ENCODE measurements around the gene FCRLB.
"Not testable (repeated sequence)": the region's sequence is repeated elsewhere in the genome, so short reads cannot be mapped to it uniquely, and the experiment has no call there.

Gene FCRLB

DNA sequence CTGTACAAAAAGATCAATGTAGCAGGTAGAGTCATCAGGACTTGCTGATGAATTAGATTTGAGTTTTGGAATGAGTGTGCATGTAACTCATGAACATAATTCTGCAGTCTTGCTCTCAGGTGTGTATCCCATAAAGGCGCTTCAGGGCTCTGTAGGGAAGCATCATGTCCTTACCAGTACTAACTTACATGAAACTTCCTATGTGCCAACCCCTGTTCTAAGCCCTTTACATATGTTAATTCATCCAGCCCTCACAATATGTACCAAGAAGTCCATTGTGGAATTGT, 2.1 kb upstream of the FCRLB start:
- DNase-seq (ENCODE audit: low spot score) = no peak

DNA sequence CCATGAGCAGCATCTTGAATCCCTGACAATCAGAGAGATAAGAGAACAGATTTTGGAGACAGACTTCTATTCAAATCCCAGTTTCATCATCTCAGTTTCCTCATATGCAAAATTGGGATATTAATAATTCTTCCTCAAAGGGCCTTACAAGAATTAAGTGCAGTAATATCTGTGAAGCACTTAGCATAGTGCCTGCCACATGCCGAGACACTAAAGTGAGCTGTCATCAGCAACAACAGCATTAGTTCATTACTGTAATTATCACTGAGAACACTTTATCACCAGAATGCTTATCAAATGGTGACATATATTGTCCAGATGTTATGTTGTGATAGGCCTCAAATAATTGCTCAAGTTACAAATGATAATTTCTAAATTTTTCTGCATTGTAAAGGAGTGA, 922 bp upstream of the FCRLB start:
- DNase-seq (ENCODE audit: low spot score) = no peak

DNA sequence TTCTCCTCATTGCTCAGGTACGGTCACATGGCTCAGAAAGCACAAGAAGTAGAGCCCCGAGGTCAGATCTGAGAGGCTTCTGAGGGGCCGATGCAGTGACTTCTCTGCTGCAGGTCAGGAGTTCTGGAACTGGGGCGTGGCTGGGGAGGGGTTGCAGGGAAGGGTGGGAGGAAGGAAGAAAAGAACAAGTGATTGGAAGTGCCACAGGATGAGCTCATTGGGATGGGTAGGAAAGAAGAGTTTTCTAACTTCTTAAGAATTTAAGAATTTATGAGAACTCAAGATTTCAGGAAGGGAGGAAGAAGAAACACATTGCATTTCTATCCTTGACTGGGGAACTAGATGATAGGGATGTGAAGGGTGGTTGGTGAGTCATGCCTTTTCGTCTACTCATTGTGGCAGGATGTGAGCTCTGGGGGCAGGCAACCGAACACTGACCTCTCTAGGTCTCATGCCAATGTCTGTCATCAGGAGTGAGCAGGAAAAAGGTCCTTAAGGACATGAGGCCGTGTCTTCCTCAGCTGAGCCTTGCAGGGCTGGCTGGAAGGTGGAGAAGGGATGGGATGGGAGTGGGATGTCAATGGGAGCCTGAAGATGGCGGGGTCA, 497 bp downstream of the FCRLB start:
- DNase-seq (ENCODE audit: low spot score) = no peak

DNA sequence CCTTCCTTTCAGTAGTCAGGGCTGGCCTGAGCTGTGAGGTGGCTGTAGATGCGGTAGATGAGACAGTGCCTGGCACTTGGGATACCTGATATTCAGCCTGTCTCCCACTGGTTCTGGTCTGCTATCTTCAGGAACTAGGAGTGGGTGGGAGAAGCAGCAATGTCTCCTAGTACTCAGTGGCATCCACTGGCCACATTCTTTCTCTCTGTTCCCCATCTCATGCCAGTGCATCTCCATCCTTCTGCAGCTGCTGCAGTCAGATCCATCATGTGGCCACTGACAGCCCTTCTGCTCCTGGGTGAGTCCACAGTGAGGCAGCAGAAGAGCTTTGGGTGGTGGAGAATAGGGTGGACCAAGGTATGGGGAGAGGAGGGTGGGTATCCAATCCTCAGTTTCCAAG, 1.1 kb downstream of the FCRLB start:
- no peak for DNase-seq (ENCODE audit: low spot score)

DNA sequence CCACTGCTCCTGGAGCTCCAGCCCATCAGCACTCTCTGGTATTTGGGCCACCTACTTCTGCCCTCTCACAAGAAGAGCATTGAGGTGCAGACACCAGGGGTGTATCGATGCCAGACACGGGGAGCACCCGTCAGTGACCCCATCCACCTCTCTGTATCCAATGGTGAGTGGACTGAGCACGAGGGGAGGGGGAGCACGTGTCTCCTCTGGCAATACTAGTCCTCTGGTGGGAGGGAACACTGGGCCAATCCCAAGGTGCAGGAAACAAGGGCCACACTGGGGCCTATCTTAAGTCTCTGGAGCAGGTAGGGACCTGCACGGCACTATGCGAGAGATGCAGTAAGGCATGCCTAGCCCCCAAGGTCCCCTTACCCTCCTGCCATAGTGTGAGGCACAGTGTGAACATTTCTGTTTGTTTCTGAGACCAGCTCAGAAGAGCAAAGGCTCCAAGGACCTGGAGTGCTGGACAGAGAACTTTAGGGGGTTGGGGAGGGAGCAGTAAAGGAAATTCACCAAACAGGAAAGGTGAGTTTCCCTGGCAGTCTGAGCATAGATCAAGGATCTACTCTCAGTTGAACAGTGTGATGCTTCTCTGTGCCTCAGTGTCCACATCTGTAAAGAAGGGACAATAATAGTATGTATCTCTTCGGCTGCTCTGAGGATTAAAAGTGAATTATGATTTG, 2.3 kb downstream of the FCRLB start:
- no peak for DNase-seq (ENCODE audit: low spot score)

DNA sequence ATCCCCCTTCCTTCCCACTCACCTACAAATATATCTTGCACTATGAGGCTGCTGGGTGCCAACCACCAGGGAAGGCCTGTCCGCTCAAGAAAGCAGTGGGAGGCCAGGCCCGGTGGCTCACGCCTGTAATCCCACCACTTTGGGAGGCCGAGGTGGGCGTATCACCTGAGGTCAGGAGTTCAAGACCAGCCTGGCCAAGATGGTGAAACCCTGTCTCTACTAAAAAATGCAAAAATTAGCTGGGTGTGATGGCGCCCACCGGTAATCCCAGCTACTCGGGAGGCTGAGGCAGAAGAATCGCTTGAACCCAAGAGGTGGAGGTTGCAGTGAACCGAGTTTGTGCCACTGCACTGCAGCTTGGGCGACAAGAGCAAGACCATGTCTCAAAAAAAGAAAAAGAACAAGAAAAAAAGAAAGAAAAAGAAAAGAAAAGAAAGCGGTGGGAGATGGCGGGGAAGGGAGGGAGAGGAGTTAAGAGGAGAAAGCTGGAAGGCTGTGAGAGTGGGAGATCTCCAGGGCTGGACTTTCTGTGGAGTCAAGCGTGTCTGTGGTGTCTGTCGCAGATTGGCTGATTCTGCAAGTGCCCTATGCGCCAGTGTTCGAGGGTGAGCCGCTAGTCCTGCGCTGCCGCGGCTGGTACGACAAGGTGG, 4.0 kb downstream of the FCRLB start:
- not testable (repeated sequence) for DNase-seq (ENCODE audit: low spot score)

DNA sequence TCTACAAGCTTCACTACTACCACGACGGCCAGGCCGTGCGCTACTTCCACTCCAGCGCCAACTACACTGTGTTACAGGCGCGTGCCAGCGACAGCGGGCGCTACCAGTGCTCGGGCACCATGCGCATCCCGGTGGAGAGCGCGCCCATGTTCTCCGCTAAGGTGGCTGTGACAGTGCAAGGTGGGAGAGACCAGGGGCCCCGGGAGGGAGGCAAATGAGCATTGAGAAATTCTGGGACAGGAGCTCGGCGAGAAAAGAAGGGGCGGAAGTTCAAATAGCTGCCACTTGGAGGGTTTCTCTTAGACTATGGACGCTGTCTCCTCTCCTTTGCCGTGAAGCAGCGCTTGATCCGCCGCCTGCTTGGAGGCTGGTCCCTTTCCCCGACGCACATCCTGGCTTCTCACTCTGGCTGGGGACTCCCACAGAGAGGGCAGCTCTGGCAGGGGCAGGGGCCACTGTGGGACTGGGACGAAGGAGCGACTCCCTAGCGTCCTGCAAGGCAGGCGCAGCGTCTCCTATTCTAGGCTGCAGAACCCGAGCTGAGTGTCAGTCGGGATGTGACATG, 4.6 kb downstream of the FCRLB start:
- peak; percentile 26 for DNase-seq (ENCODE audit: low spot score)

DNA sequence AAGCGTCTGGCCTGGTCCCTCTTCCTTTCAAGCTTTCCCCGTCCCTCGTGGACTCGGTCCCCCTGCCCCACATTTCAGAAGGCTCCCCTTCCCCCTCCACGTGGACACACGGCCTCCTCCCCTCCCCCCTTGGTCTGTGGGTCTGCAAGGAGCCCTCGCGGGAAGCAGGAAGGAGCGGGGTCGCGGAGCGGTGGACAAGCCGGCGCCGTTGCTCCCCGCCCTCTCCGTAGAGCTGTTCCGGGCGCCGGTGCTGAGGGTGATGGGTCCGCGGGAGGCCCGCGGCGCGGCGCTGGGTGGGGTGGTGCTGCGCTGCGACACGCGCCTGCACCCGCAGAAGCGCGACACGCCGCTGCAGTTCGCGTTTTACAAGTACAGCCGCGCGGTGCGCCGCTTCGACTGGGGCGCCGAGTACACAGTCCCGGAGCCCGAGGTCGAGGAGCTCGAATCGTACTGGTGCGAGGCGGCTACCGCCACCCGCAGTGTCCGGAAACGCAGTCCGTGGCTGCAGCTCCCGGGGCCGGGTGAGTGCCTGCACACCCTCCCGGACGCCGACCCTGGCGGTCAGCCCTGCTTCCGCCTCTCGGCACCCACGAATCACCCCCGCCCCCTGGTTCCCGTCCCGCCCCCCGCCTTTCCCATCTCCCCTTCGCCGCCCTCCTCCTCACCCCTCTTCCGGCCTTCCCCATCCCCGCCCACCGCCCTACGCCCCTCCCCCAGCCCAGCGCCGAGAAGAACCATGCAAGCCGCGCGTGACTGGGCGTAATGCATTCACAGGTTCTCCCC, 5.3 kb downstream of the FCRLB start:
- DNase-seq (ENCODE audit: low spot score) = peak; percentile 64

DNA sequence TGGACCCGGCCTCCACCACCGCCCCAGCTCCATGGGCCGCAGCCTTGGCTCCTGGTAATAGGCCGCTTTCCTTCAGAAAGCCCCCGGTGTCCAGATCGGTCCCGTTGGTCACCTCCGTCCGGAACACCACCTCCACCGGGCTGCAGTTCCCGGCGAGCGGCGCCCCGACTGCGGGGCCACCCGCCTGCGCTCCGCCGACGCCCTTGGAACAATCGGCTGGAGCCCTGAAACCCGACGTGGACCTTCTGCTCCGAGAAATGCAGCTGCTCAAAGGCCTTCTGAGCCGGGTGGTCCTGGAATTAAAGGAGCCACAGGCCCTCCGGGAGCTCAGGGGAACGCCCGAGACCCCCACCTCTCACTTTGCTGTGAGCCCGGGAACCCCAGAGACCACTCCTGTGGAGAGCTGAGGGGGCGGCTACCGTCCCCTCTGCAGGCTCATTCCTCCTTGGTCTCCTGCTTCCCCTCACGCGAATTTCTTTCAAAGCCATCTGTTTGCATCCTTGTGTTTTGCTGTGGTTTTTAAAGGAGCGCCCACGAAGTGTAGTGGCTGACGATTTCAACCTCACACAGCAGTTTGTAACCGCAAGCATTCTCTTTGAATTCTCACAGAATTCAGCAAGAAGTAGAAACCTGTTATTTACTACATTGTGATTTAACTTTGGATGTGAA, 6.0 kb downstream of the FCRLB start:
- peak; percentile 58 for DNase-seq (ENCODE audit: low spot score)

DNA sequence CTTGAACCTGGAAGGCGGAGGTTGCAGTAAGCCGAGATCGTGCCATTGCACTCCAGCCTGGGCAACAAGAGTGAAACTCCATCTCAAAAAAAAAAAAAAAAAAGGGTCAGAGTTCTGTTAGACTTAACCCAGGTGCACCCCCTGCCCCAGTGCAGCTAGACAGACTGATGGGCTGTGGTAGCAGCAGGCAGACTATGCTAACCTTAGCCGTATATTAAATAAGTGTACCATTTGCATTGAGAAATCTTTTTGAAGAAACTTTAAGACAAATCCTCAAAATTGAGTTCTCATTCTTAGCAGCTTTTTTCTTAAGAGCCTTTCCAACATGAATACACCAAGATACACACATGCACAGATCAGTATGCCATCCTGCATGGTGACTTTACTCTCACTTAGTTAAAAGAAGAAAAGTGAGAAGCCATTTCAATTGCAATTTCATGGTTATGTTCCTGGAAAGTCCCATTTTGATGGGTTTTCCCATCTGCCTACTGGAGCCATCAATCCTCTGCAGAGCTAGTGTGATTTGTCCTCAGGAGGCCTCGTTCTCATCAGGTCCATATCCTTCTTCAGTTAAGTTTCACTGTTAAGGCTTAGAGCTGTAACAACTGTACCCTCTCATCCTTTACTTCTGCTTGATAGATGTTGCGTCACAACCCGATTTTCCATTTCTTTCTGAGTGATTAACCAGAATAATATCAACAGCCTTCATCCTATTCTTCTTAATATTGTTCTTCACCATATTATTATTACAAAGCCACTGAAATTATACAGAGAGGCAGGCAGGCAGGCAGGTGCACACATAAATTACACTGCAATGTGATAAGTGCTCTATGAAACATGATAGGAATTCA, 7.3 kb downstream of the FCRLB start:
- DNase-seq (ENCODE audit: low spot score) = no peak

DNA sequence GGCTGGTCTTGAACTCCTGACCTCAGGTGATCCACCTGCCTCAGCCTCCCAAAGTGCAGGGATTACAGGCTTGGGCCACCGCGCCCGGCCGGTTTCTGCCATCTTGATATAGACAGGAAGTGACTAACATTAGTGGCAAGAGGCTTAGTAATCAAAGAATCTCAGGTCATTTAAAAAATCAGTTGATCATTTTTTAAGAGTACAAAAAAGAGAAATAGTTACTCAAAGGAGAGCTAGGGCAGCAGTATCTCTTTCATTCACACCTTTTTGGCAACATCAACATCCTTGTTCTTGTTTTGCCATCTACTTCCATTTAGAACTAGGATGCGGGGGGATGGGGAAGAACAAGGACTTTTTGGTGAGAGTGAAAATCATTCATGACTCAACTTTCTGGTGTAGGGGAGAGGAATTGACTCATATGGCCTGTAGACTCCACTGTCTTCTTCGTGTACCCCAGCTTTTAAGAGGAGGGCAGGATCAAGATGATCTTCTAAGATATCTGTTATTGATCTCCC, 8.8 kb downstream of the FCRLB start:
- DNase-seq (ENCODE audit: low spot score) = peak; percentile 59

DNA sequence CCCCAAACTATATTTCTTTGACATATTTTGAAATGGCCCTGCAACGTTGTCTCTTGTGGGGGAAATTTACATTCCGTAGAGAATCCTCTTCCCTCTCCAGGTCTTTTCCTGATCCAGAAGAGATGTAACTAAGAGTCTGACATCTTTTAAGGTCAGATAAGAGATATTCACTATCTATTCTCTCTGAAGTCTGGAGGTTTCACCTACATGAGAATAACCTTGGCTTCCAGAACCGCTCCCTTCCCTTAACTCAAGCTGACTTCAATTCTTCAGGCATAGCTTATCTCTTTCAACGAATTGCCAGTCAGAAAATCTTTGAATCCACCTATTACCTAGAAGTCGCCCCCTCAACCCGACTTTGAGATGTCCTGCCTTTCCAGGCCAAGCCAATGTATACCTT, 9.9 kb downstream of the FCRLB start:
- no peak for DNase-seq (ENCODE audit: low spot score)

DNA sequence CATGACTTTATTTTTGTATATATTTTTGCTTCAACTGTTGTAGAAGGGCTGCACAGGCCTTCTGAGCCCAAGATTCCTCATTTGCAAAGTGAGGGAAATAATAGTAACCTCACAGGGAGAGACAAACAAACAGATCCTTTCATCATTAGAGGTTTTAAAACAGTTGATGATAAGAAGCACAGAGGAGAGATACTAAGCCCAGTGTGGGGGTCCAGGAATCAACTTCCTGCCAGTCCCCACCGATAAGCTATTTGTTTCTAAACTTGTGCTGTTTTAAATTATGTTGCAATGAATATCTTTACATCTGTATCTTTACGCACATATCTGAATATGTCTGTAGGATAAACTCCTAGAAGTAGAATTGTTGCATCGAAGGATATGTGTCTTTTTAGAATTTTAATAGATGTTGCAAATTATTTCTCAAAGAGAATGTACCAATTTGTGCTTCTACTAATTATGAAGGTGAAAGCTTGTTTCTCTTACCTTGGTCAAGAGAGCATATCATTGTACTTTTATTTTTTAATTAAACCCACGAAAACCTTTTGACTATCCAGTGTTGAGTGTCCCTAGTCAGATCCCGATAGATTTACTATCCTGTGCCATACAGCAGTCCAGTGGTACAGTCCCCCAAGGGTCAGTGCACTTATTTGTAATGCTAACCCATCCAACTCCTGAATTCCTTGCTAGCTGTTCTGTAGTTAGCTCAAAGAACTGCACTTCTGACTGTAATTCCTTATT, 10.8 kb downstream of the FCRLB start:
- DNase-seq (ENCODE audit: low spot score) = no peak

DNA sequence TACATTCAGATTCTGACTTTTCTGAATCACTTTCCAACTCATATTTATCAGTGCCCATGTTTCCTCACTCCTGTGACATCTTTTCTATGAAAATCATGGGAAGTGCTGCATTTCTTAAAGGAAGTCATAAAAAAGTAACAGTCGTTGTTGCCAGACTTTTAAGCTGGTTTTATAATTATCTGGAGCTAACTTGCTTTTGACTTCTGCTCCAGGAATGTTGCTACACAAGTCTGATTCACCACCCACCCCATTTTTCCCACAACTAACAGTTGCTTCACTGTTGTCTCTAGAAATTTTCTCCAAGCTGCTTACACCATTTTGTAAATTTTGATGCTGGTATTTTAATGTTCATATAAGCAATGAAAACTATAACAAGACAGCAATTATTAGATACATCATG, 12.2 kb downstream of the FCRLB start:
- no peak for DNase-seq (ENCODE audit: low spot score)

DNA sequence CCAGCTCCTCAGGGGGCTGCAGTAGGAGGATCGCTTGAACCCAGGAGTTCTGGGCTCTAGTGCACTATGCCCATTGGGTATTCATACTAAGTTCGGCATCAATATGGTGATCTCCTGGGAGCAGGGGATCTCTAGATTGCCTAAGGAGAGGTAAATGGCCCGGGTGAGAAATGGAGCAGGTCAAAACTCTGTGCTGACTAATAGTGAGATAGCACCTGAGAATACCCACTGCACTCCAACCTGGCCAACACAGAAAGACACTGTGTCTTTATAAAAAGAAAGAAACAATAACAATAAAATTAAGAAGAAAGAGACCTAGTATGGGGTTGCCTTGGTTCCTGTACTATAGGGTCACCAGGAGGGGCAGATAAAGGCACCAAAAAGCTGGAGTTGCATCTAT, 14.5 kb downstream of the FCRLB start:
- no peak for DNase-seq (ENCODE audit: low spot score)

DNA sequence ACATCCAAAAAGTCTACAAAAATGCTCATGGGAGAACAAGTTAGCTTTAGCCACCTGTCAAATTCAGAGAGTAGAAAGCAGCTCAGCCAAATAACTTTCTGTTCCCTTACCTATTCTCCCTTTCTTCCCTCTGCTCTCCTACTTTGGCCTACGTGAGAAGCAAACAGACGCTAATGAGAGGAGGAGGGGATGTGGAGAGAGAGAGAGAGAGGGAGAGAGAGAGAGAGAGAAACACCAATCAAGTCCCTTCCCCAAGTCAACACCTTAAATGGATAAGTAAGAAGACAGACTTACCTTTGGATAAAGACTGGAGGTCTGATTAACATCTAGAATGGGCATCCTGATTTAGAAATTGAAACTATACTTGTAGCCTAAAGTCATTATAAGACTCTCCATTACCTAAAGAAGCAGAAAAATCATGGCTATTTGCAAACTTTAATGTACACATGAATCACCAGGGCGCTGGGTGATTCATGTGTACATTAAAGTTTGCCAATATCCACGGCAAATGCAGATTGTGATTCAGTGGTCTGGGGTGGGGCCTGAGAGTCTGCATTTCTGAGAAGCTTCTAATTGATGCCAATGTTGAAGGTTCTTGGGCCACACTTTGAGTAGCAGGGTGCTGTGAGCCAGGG, 15.1 kb downstream of the FCRLB start:
- DNase-seq (ENCODE audit: low spot score) = peak; percentile 26

DNA sequence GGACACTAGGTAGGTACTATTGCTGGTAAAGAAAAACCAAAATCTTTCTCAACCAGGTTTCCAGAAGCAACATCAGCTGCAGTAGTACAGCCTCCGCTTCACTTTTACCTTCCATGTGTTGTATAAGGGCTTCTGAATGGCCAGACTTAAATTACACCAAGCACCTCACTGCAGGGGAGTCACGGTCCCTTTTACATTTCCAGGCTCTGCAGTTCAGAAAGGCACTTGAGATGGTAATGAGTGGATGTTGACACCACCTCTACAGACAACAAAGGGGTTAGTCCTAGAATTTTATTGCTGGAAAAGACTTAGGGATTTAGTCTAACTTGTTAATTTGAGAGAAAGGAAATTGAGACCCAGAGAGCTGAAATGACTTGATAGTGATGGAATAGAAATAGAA, 16.3 kb downstream of the FCRLB start:
- no peak for DNase-seq (ENCODE audit: low spot score)

DNA sequence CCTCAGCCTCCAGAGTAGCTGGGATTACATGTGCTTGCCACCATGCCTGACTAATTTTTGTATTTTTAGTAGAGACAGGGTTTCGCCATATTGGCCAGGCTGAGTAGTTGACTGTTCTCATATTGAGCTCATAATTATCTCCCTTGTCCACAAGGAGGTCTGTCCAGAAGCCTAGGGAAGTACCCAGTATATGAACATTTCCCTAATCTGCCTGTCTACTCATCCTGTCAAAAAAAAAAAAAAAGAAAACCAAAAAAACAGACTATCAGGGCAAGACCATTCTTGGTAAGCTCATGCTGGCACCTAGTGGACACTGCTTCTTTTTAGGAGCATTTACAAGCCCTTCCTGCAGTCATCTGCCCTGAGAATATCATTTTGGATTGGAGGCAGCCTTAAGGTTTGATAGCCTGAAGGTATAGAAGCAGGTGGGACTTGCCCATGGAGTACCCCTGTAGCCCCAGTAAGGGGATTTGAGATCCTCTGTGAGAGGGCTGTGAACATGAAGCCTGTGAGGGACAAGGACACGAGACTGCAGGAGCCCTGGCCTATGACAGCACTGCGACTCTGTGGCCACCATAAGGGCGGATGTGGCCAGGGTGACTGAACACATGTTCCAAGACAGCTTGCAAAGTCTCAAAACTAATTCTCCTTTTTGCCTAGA, 17.4 kb downstream of the FCRLB start:
- peak; percentile 66 for DNase-seq (ENCODE audit: low spot score)

DNA sequence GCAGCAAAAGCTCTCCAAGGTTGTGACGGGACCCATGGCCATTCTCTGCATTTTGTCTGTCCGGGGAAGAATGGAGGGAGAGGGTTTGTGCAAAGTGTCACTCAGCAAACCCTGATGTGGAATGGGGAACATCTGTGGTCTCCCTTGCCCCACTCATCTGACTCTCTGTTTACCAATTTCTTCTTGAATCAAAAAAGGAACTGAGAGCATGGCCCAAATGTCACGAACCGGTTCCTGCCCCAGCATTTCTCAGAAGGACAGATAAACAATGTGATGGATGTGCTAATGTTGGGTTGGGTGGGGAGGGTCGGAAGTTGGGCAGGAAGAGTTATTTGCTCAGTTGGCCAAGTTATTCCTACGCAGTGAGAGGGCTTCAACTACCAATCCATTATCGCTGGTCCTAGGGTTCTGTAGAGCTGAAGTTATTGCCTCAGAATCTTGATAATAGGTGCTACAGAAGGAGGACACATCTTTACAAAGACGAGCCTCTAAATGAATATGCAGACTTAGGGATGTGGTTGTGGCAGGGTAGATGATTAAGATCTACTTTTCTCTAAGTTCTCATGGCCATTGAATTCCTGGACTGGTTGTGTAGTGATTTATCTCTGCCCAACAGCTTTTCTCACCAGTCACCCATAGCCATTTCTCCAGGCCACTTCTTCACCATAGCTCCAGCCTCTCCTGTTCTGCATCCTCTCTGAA, 18.7 kb downstream of the FCRLB start:
- DNase-seq (ENCODE audit: low spot score) = no peak

All from CD4-positive, alpha-beta T cell treated with Interleukin-15 for 4 hours (primary cell).